GM21390 (cell line): ENCODE data around the gene ING5.
A peak's percentile ranks its signal among the peaks of the same experiment; 100 is the strongest.

Experiments
- ATAC-seq: cut with Tn5 transposase; IDR thresholded peaks from one replicate; pipeline ENCODE4 v1.9.1; 2021; ENCODE audit not compliant: unreplicated experiment

ING5 gene

DNA sequence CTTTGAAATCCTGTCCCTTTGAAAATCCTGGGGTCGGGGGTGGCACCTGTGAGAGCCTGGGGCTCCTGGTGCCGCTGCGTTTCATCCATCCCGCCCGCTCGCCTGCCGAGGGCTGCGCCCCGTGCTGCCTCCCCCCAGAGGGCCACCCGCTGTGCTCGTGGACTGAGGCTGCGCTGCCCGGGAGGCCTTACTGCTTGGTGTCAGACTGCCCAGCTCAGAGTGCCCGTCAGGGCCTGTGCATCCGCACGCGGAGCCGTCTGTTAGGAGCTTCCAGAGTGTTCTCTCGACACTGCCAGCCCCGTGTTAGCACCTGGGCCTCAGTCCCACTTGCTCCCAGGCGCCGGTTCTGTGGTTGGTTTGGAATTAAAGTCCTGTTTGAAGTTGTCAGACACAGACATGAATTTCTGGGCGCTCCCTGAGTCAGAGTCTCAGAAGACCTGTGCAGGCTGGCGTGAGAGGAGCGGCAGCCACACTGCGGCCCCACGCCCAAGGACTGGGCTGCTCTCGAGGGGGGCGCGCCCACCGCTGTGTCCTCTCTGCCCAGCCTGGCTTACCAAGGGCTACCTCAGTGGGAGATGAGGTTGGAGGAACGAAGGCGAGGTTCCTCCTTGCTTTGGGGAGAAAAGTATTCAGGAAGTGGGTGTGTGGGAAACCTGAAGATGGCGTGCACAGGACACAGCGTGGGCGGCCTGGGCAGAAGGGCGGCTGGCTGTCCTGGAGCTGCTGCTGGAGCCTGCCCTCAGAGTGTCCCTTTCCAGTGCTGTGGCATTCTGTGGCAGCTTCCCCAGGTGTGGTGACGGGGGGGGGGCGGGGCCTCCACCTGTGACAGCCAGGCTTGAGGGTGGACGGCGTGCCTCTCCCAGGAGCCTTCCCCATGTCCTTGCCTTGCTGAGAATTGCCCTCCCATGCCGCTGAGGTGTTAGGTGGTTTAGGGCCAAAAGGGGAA is 29.3 kb upstream of the ING5 start:
- ATAC-seq: no peak

DNA sequence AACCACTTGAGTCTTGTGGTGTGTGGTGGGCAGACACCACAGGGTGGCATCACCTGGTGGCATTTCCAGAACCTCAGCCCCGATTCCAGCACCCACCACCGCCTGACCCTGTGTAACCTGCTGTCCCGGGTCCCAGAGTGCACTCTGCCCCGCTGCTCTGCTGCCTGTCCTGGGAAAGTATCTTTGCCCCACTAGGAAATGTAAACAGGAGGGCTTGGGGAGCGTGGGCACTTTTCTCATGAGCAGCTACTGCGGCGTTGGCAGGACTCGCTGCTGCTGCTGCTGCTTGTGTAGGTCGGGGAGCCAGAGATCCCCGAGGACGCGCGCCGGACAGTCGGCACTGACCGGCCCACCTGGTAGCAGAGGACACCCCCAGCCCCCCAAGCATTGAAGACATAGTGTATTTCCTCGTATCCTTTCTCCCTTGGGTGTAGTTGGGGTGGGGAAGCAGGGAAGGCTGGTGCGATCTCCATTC is 28.6 kb upstream of the ING5 start:
- ATAC-seq: no peak

DNA sequence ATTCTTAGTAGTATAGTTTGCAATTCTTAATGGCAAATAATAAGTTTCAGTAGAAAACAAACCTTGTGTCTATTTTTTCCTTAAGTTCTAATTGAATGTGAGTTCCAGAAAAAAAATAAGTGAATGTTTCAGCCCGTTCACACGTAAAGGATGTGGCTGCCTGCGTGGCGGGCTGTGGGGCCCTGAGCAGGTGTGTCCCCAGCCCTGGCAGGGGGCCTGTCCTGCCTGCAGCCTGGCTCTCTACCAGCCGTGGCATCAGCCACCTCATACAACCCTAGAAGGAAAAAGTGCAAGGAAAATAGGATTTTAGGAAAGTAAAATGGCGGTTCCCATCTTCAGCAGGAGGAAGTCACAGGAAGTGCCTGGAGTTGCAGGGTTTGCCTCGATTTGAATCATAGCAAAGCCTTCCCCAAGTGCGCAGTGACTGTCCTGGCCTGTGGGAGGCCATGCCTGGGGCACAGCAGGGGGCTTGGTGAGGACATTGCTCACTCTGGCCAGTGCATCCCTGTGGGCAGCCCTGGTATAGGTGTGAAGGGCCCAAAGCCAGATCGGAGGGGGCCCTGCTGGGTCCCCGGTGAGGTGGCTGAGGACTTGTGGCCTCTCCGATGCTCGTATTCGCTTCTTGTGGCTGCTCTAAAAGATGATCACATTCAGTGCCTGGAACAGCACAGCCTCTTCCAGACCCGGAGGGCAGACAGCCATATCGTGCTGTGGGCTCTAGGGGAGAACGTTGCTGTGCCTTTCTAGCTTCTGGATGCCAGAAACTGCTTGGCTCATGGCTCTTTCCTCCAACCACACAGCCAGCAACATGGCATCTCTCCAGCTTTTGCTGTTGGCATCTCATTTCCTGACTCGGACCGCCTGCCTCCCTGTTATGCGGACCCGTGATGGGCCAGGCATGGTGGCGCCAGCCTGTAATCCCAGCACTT is 27.8 kb upstream of the ING5 start:
- no peak for ATAC-seq

DNA sequence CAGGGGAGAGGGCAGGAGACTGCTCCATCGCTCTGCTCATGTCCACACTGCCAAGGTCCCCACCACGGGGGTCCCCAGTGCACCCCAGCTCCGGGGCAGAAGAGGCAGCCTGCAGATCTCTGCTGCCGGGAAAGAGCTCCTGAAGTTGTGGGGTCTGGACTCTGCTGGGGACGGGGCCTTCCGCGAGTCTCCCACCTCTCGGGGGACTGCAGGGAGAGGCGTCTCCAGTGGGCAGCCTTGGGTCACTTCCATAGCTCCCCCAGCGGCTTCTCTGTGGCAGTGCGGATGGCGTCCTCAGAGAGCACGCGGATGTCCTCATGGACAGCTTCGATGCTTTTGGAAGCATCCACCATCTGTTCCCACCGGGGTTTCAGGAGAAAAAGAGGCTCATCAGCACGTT is 26.0 kb upstream of the ING5 start:
- ATAC-seq: no peak

GRCh38 chr2:241676665-241677064 is 25.2 kb upstream of the ING5 start:
- ATAC-seq: no peak

DNA sequence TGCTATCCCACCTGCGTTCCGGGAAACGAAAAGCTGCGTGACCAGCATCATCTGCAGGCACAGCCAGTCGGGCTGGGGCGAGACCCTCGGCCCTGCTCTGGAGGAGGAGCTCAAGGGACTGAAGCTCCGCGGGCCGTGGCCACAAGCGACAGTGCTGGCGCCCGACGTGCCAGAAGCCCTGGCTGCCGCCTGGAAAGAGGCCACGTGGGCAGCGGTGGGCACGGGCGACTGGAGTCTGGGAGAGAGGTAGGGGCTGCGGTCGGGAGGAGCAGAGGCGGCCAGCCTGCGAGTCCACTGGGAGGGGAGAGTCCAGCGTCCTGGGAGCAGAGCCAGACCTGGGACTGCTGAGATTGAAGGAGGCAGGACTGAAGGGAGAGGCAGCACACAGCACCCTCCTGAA is 24.4 kb upstream of the ING5 start:
- ATAC-seq: no peak

DNA sequence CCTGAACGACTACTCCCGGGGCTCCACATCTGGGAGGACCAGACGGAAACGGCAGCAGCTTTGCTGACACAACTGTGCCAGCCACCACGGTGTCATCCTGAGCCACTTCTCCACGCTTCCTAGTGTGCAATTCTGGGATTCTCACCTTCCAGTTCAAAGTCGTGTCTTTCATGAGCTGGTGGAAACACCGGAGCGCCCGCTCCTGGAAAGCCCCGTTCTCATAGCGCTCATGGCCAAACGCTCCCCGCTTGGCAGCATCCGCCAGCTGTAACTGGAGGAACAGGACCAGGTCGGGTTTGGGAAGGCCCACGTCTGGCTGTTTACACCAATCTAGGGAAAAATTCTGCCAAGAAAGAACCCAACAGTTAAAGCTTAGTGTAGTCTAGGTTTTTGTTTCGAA is 23.5 kb upstream of the ING5 start:
- no peak for ATAC-seq

GRCh38 chr2:241678784-241679540 is 22.9 kb upstream of the ING5 start:
- ATAC-seq: no peak

DNA sequence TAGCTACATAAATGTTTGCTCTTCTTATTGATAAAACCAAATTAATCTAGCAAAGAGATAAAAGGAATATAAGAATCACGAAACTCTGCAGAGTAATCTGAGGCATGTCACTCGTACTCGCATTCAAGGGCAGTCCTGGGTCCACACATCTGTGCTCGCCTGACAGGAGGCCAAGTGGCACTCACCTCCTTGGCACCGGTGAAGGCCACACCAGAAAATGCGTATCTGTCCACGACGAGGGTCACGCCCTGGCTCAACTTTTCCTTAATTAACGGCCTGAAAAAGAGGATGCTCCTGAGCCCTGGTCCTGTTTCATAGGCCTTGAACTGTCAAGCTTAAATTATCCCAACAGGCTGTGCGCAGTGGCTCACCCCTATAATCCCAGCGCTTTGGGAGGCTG is 21.8 kb upstream of the ING5 start:
- ATAC-seq: no peak

GRCh38 chr2:241680827-241681599 is 20.8 kb upstream of the ING5 start:
- no peak for ATAC-seq

- peak; percentile 16 for ATAC-seq
These were observed 15.6 kb upstream of the ING5 start for GRCh38 chr2:241686324-241686649.

GRCh38 chr2:241686650-241687425 is 15.0 kb upstream of the ING5 start, which contains the start of gene DTYMK:
Gene DTYMK, minus strand, starts transcription at chr2:241686815. Its CDS starts 32 bp downstream, at chr2:241686783.
- ATAC-seq: peak; percentile 94

DNA sequence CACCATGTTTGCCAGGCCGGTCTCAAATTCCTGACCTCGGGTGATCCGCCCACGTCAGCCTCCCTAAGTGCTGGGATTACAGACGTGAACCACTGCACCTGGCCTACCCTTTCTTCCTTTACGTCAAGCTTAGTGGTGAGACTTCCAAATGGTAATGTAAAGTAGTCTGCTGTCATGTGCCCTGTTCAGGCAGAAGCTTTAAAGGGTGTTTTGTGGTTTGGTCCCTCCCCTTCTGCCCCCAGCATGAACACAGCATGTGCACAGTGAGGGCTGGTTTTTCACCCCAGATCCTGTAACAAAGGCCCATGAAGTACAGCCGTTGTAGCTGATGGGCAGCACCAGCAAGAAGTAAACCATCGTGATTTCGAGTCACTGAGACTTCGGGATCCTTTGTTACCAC is 12.5 kb upstream of the ING5 start:
- ATAC-seq: no peak

- no peak for ATAC-seq
These were observed 11.6 kb upstream of the ING5 start for GRCh38 chr2:241690202-241690717.

DNA sequence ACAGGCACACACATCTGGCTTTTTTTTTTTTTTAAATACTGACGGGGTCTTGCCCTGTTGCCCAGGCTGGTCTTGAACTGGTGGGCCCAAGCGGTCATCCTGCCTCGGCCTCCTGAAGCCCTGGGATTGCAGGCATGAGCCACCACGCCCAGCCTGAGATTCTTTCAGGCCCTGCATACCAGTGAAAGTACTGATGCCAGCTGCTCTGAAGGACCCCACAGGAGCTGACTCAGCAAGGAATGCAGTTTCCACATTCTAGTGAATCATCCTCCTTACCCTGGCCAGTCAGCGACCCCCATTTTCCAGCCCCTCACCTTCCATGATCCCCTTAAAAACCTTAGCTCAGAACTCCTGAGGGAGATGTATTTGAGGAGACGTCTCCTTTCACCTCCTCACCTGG is 9.4 kb upstream of the ING5 start:
- ATAC-seq: no peak

DNA sequence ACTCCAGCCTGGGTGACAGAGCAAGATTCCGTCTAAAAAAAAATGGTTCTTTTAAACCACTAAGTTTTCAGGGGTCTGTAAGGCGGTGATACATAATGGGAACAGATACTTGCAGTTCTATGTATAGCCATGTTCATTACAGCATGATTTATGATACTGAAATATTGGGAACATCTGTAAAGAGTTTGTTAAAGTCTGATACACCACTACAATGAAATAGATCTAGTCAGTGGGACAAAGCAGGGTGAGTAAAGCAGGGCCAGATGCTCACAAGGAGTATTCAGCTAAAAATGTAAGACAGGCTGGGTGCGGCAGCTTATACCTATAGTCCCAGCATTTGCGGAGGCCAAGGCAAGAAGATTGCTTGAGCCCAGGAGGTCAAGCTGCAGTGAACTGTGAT is 6.2 kb upstream of the ING5 start:
- no peak for ATAC-seq

DNA sequence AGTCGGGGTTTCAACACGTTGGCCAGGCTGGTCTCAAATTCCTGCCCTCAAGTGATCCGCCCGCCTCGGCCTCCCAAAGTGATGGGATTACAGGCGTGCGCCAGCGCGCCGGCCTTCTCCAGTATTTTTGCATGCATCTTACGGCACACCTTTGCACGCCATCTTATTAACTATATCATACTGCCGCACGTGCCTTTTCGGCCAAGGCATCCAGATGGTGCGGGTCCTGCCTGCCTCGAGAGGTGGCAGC is 765 bp upstream of the ING5 start:
- ATAC-seq: no peak

DNA sequence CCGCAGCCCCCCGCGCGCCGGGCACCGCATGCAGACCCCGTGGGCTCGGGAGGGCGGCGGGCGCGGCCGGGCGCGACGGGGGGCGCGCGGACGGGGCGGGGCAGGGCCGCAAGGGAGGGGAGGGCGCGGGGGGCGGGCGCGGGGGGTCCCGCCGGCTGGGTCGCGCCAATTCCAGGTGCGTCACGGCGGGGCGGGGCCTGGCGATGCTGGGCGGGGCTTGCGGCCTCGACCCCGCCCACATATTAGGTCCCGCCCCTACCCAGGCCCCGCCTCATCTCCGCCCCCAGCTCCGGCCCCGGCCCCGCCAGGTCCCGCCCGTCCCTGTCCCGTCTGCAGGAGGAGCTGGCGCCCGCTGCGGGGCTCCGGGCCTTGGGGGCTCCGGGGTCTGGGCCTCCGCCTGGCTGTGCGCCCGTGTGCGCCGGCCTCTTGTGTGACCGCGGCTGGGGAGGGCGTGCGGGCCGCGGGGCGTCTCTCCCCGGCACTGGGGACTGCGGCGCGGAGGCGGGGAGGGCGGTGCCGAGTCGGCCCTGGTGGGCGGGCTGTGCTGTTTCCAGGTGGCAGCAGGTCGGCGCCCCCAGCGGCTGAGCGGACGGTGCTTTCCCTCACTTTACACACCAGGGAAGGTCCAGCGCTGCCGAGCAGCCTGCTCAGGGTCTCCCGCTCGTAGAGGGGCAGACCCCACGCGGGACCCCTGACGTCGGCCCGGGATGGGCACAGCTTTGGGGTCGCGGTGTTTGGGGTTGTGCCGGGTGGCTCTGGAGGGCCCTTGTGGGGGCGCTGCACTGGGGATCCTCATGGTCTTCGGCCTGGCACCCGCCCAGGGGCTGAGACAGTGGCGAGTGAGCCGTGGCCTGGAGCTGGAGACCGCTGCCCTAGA is 554 bp downstream of the ING5 start:
- ATAC-seq: peak; percentile 65
